Suprapubic skin (tissue), 4 donors: ENCODE results near the gene GNA12.

Experiments
- CTCF ChIP-seq, 2 donors: fragments of 200-600 bp in 1 of 2; fragments of 450-650 bp in 1 of 2; sonication (generic) in 1 of 2; IDR thresholded peaks; one replicate each; pipeline ENCODE4 v1.5.1; 2016 to 2019; ENCODE audit warnings: antibody characterized with exemption in 2 of 2, mild to moderate bottlenecking in 1 of 2, moderate library complexity in 1 of 2
- EP300 ChIP-seq: sonication (generic); formaldehyde crosslinking; IDR thresholded peaks from one replicate; pipeline ENCODE4 v1.6.1; 2017; ENCODE audit warnings: antibody characterized with exemption
- POLR2AphosphoS5 ChIP-seq, 3 donors: sonication (generic); formaldehyde crosslinking; IDR thresholded peaks; one replicate each; pipeline ENCODE4 v1.6.1; 2017; ENCODE audit warnings: antibody characterized with exemption in 3 of 3

GRCh38 chr7:2803342-2803692 is 40.8 kb downstream of the GNA12 start:
- TF ChIP-seq CTCF (IDR thresholded peaks at IDR 0.05) (no peak), POLR2AphosphoS5 (IDR thresholded peaks at IDR 0.05) (no peak), EP300 (no peak)
